Smooth muscle cell of the coronary artery (primary cell): ENCODE data around the gene CBL. TPM values are rescaled to one million over a fixed set of nuclear protein-coding genes. Genes with fewer than 3 reads are reported as not detected.

Experiments used
- total RNA-seq: library from RNA; depleted of rRNA; stranded (reverse); fragments of >200 nt; gene quantifications from 2 replicates; pipeline ENCODE4 v1.2.3, GENCODE V29; 2014; ENCODE audit warnings: low replicate concordance

Gene CBL
- total RNA-seq, result 2.5 and 3.9 TPM in 2 replicates

DNA sequence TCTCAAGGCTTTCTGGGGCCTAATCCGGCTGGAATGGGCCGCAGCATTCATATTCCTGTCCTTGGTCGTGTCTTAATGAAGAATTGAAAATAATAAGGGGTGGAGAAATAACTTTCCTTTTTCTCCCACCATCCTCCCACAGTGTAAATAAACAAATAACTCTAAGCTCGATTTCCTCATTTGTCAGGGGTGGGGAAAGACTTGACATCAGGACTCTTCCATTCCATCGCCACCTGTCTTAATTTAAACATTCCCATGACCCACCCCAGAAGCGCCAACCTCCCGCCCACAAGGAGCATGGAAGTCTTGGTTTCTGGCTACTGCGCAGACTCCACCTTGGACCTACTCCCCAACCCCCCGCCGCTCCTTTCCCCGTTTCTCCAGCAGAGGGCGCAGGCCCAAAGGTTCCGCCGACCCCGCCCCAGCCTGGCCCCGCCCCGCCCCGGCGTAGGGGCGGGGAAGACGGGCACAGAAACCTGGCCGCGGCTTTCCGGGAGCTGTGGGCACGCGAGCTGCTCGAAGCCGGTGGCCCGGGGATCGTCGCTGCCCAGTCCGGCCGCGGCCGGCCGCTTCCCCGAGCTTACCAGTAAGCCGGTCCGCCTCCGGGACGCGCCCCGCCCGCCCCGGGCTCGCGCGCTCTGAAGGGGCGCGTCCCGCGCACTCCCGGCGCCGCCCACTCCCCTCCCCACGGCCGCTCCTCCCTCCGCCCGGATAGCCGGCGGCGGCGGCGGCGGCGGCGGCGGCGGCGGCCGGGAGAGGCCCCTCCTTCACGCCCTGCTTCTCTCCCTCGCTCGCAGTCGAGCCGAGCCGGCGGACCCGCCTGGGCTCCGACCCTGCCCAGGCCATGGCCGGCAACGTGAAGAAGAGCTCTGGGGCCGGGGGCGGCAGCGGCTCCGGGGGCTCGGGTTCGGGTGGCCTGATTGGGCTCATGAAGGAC lies at the start of gene CBL:
TSS of gene CBL (plus strand) at position 766 of the 937 bp plus-strand sequence. CDS start at position 845, 79 bp downstream.

GRCh38 chr11:119168471-119169281 lies 37.5 kb upstream of the CBL start, which contains the start of gene NLRX1:
NLRX1 (plus strand) TSS chr11:119168725; CDS start chr11:119171404, 2,679 bp downstream.

GRCh38 chr11:119316729-119317591 lies 110.8 kb downstream of the CBL start, which contains the start of gene MCAM:
MCAM (minus strand) TSS chr11:119317130; CDS start chr11:119317101, 29 bp downstream.

GRCh38 chr11:119334174-119334930 lies 128.2 kb downstream of the CBL start, which contains the start of gene RNF26:
RNF26 (plus strand) TSS chr11:119334527; CDS start chr11:119335123, 596 bp downstream.

DNA sequence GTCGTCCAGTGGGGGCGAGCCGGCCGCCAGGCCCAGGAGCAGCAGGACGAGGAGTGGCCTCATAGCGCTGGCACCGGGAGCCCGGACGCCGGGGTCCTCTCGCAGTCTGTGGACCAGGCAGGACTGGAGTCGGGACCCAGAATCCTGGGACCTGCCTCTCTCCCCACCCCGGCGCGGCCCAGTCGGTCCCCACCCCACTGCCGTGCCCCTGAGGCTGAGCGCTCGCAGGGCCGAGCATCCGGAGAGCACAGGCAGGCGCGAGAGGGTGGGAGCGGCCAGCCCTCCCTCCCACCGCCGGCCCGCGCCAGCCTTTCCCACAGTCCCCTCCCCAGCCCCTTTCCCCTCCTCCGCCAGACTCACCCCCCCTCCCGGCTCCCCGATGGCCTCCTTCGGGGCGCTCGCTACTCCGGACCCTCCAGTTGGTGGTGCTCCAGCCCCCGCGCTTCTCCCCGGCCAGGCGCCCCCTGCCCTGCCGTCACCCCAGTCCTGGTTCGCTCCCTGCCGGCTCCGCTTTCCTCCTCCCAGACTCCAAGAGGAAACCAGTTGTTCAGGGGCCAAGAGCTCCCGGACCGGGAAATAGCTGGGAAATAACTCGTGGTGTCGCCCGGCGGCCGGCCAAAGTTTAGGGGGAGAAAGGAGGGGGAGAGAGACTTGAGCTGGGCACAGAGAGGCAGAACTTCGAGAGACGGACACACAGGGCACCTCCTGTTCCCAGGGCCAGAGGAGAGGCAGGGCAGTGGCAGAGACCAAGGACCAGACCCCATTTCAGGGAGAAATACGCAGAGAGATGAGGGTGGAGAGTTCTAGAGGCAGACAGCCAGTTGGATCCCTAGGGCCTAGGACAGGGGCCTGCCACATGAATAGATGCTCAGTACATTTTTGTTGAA lies 134.4 kb downstream of the CBL start, which contains the start of gene C1QTNF5:
TSS of gene C1QTNF5 (minus strand) at position 549 of the 887 bp plus-strand sequence. CDS start at position 63, 486 bp downstream.

DNA sequence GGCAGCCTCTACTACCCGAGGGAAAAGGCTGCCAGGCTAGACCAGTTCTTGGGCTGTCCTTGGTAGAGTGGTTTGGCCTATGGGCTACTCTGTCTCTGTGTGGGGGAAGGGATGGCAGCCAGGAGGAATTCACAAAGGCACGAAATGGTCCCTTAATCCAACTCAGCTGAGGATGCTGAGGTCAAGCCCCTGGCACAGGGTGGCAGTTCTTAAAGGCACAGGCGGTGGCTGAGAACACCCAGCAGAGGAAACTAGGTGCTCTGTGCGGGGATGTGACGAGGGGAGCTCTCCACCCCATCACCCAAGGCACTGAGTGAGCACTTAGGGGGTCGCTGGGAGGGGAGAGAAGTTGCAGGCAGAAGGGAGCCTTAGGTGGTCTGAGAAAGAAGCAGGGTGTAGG lies 140.5 kb downstream of the CBL start, which contains the start of gene MFRP:
TSS of gene MFRP (minus strand) at position 101 of the 400 bp plus-strand sequence. CDS start 192 bp downstream, outside the sequence.

Other genes starting within 250 kb of the CBL start
- not detected in 2 replicates for gene FOXR1, start 234.6 kb upstream of the CBL start, total RNA-seq
- 7.3 and 13.5 TPM in 2 replicates for gene CENATAC, start 208.2 kb upstream of the CBL start, total RNA-seq
- 338 and 761 TPM in 2 replicates for gene RPS25, start 188.0 kb upstream of the CBL start, total RNA-seq
- 114 and 129 TPM in 2 replicates for gene TRAPPC4, start 187.6 kb upstream of the CBL start, total RNA-seq
- 7.0 and 9.7 TPM in 2 replicates for gene SLC37A4, start 175.5 kb upstream of the CBL start, total RNA-seq
- 73.9 and 160 TPM in 2 replicates for gene HYOU1, start 149.1 kb upstream of the CBL start, total RNA-seq
- gene VPS11, start 138.5 kb upstream of the CBL start, total RNA-seq, result 25.0 and 42.0 TPM in 2 replicates
- gene HMBS, start 121.5 kb upstream of the CBL start, total RNA-seq, result 4.1 and 7.6 TPM in 2 replicates
- 9.8 and 19.9 TPM in 2 replicates for gene DPAGT1, start 104.5 kb upstream of the CBL start, total RNA-seq
- 1.1 and 4.4 TPM in 2 replicates for gene C2CD2L, start 99.0 kb upstream of the CBL start, total RNA-seq
- gene HINFP, start 84.8 kb upstream of the CBL start, total RNA-seq, result 10.9 and 18.8 TPM in 2 replicates
- gene ABCG4, start 57.3 kb upstream of the CBL start, total RNA-seq, result under 0.01 and 0.15 TPM in 2 replicates
- 9.7 and 14.3 TPM in 2 replicates for gene NLRX1, start 37.6 kb upstream of the CBL start, total RNA-seq
- gene NHERF4, start 20.9 kb upstream of the CBL start, total RNA-seq, result 0.35 TPM in 1 of 2 replicates, not detected in the other
- gene MCAM, start 110.8 kb downstream of the CBL start, total RNA-seq, result 11.8 and 25.4 TPM in 2 replicates
- gene RNF26, start 128.2 kb downstream of the CBL start, total RNA-seq, result 1.9 and 2.7 TPM in 2 replicates
- 10.6 and 11.6 TPM in 2 replicates for gene C1QTNF5, start 134.5 kb downstream of the CBL start, total RNA-seq
- under 0.01 TPM in 1 of 2 replicates, not detected in the other for gene MFRP, start 140.4 kb downstream of the CBL start, total RNA-seq
- gene USP2, start 175.4 kb downstream of the CBL start, total RNA-seq, result under 0.01 TPM in 2 replicates
- 7.3 and 272 TPM in 2 replicates for gene THY1, start 216.8 kb downstream of the CBL start, total RNA-seq